Measurements from ENCODE around the gene GLA. TPM values are rescaled to one million over a fixed set of nuclear protein-coding genes. Genes with fewer than 3 reads are reported as not detected.

The GLA gene
- total and polyA plus RNA-seq, 2 of the 13 experiments (the other 11 are each of a cell fraction or from before 2014, with no cell fraction given), result 31.4 to 59.3 TPM

DNA sequence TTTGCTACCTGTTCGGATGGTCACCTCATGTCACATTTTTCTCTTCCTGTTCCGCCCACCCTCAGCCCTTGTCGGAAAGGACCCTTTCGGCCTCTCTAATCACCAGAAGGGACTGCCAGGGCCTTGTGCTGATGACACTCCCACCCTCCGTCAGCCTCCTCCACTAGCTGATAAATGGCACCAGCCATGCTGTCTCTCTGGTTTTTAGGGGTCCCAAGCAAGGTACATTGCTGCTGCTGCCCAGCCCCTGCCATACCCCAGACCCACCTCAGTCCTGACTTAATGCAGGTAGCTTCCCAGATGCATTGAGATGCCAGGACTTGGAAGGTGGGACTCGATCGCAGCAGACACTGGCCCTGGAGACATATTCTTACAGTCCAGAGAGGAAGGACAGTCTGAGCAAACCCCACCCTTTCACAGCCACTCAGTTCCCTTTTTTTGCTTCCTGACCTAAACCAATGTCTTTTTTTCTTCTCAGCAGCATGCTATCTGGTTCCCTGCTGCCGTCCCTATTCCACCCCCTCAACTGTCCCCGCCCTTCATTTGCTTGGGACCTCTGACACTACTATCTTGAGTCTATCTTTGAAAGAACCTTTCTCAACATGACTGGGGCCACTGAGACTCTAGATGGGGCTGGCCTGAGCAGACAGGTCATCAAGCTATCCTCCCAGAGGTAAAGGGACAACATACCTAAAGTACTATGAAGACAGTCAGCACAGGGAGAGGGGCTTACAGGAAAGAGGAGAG, 21.8 kb downstream of the GLA start, which contains the start of gene BTK:
BTK (minus strand) TSS at position 397 of the 747 bp plus-strand sequence. CDS start 10,907 bp downstream, outside the sequence.
- intact Hi-C loops (cut with micrococcal nuclease; ENCODE audit: unreplicated experiment), result no loop called here
- ChIA-PET CTCF (ENCODE audit: low intra/inter-chr PET ratio, low total read pairs) (no interaction called here), POLR2A (no interaction called here)
- FAIRE-seq (no peak), ATAC-seq (no peak), DNase-seq (ENCODE audit: low spot score) (no peak)
- Histone ChIP-seq H4K20me1 (ENCODE audit: insufficient read depth, low read length) (no peaks in the 10 kb centered on the region), H3K36me3 (replicated peaks in 1 of 2; ENCODE audit: control insufficient read depth in 1 of 2, insufficient read depth in 2 of 2, low read length in 2 of 2) (no peaks in the 10 kb centered on the region), H3K4me1 (ENCODE audit: insufficient read depth, low read length) (no peaks in the 10 kb centered on the region), H3K79me2 (ENCODE audit: insufficient read depth, low read length) (peaks cover under 1% of the 10 kb centered on the region), H2AFZ (ENCODE audit: low read length) (no peak within 1 kb of the TSS), H3K9ac (ENCODE audit: insufficient read depth, low read depth, low read length) (no peak within 1 kb of the TSS), H3K4me3 (replicated peaks in 1 of 3; ENCODE audit: insufficient read depth in 1 of 3, low read depth in 2 of 3, low read length in 3 of 3) (no peak within 1 kb of the TSS), H3K27ac (ENCODE audit: extremely low read length, insufficient read depth, low read length) (no peak within 1 kb of the TSS), H3K4me2 (ENCODE audit: low read depth, low read length) (no peak within 1 kb of the TSS), H3K9me3 (ENCODE audit: low read length) (no peaks in the 10 kb centered on the region), H3K27me3 (ENCODE audit: control insufficient read depth in 1 of 2, insufficient read depth in 2 of 2, low read length in 2 of 2) (no peaks in the 10 kb centered on the region)
- in situ Hi-C loops (cut with HindIII; ENCODE audit: extremely low pct_ligation_motif_present, low pct_unique_long_range_greater_than_20kb), result no loop called here
- 75% methylated on average over 9 of the region's 9 CpGs for WGBS (ENCODE audit: low lambda C conversion rate)
- no peak for TF ChIP-seq NR2F2 (IDR thresholded peaks at IDR 0.05; ENCODE audit: borderline replicate concordance, low read depth)
- TF ChIP-seq ZSCAN12 (CRISPR knock-in tag; IDR thresholded peaks at IDR 0.05), result no peak
- TF ChIP-seq NFKBIZ (CRISPR knock-in tag; IDR thresholded peaks at IDR 0.05), result no peak
- no peak for TF ChIP-seq RARA (CRISPR knock-in tag; IDR thresholded peaks at IDR 0.05)
- TF ChIP-seq JDP2 (CRISPR knock-in tag; IDR thresholded peaks at IDR 0.05; ENCODE audit: borderline replicate concordance), result no peak
- TF ChIP-seq ZNF101 (CRISPR knock-in tag; IDR thresholded peaks at IDR 0.05; ENCODE audit: borderline replicate concordance, low read depth), result no peak
- no peak for TF ChIP-seq MATR3 (CRISPR knock-in tag; IDR thresholded peaks at IDR 0.05)
- TF ChIP-seq SIX4 (CRISPR knock-in tag; IDR thresholded peaks at IDR 0.05), result no peak
- TF ChIP-seq, protein P1, sequence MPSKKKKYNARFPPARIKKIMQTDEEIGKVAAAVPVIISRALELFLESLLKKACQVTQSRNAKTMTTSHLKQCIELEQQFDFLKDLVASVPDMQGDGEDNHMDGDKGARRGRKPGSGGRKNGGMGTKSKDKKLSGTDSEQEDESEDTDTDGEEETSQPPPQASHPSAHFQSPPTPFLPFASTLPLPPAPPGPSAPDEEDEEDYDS (CRISPR knock-in tag; IDR thresholded peaks at IDR 0.05), result no peak
- TF ChIP-seq WIZ (CRISPR knock-in tag; IDR thresholded peaks at IDR 0.05), result no peak
- TF ChIP-seq ZNF136 (CRISPR knock-in tag; IDR thresholded peaks at IDR 0.05; ENCODE audit: low read depth), result no peak
- no peak for TF ChIP-seq NFE2 (CRISPR knock-in tag; IDR thresholded peaks at IDR 0.05)
- TF ChIP-seq IKZF4 (CRISPR knock-in tag; IDR thresholded peaks at IDR 0.05; ENCODE audit: borderline replicate concordance, low read depth, not compliant biosample characterization), result no peak
- TF ChIP-seq ZNF205 (CRISPR knock-in tag; IDR thresholded peaks at IDR 0.05), result no peak
- TF ChIP-seq IRX3 (CRISPR knock-in tag; IDR thresholded peaks at IDR 0.05; ENCODE audit: borderline replicate concordance, low read depth), result no peak
- no peak for TF ChIP-seq ZNF441 (CRISPR knock-in tag; IDR thresholded peaks at IDR 0.05; ENCODE audit: borderline replicate concordance)
- TF ChIP-seq, protein P2, sequence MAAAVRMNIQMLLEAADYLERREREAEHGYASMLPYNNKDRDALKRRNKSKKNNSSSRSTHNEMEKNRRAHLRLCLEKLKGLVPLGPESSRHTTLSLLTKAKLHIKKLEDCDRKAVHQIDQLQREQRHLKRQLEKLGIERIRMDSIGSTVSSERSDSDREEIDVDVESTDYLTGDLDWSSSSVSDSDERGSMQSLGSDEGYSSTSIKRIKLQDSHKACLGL (CRISPR knock-in tag; IDR thresholded peaks at IDR 0.05), result no peak
- no peak for TF ChIP-seq ZHX1 (CRISPR knock-in tag; IDR thresholded peaks at IDR 0.05; ENCODE audit: low read depth)
- BruUV-seq (replicated peaks), result no TSS peak

All from HepG2 (cell line).